Activated B cell treated with CpG ODN at 0.5 μM for 24 hours (primary cell): ENCODE measurements around the gene PAEP. TPM values are rescaled to one million over a fixed set of nuclear protein-coding genes. Genes with fewer than 3 reads are reported as not detected.

ENCODE experiments used
- ATAC-seq: fragments of 200-7000 bp; cut with Tn5 transposase; one replicate; pipeline ENCODE4 v1.10.0; 2021; ENCODE audit warnings: low read depth, mild to moderate bottlenecking, moderate library complexity
- CTCF ChIA-PET: fragments of 350-600 bp; sonication (Branson Sonifier 250); formaldehyde crosslinking; loops from one replicate; lab custom pipeline; 2021; ENCODE audit warnings: antibody characterized with exemption; lab: Charles Lee
- POLR2A ChIA-PET: fragments of 350-600 bp; sonication (Branson Sonifier 250); formaldehyde crosslinking; loops from one replicate; lab custom pipeline; 2021; ENCODE audit warnings: antibody characterized with exemption; lab: Charles Lee
- DNase-seq: peaks from one replicate; pipeline ENCODE4 v3.0.0; 2022
- H3K27ac Mint-ChIP-seq: one replicate; pipeline ENCODE4 v1.8.0; 2020; ENCODE audit warnings: mixed read lengths
- H3K27me3 Mint-ChIP-seq: one replicate; pipeline ENCODE4 v1.8.0; 2021; ENCODE audit warnings: mixed read lengths
- H3K36me3 Mint-ChIP-seq: one replicate; pipeline ENCODE4 v1.8.0; 2021; ENCODE audit warnings: low read depth, mixed read lengths
- H3K4me1 Mint-ChIP-seq: one replicate; pipeline ENCODE4 v1.8.0; 2021; ENCODE audit warnings: mixed read lengths
- H3K4me3 Mint-ChIP-seq: one replicate; pipeline ENCODE4 v1.8.0; 2020; ENCODE audit warnings: mild to moderate bottlenecking, mixed read lengths
- H3K9me3 Mint-ChIP-seq: one replicate; pipeline ENCODE4 v1.8.0; 2020; ENCODE audit warnings: mixed read lengths
- CTCF ChIP-seq: fragments of 200-600 bp; IDR thresholded peaks from one replicate; pipeline ENCODE4 v1.8.0; 2022; ENCODE audit warnings: antibody characterized with exemption, mild to moderate bottlenecking
- intact Hi-C: fragments of 100-400 bp; cut with micrococcal nuclease; formaldehyde crosslinking; loops from one replicate; pipeline ENCODE4 v1.15.1; 2024
- total RNA-seq: library from RNA; stranded (reverse); gene quantifications from 2 replicates; pipeline ENCODE4 v1.2.3, GENCODE V29; 2022

The PAEP gene
- total RNA-seq, 1 donor from 2014 or later, result not detected

GRCh38 chr9:135551456-135551855 is 10.1 kb upstream of the PAEP start:
- H3K27ac Mint-ChIP-seq, result no peak overlapping the region
- TF ChIP-seq CTCF, result no peak
- CTCF ChIA-PET, result no interaction called here
- ATAC-seq, result no peak
- no peak overlapping the region for H3K4me3 Mint-ChIP-seq
- DNase-seq, result no peak
- POLR2A ChIA-PET, result interaction anchor here (0.6 kb wide), 1 partner anchor 414 kb away, joined by 7 read pairs; no protein-coding TSS in a partner anchor
- H3K9me3 Mint-ChIP-seq, result no peaks in the 10 kb centered on the region
- no peaks in the 10 kb centered on the region for H3K27me3 Mint-ChIP-seq
- intact Hi-C loops, result no loop called here
- H3K4me1 Mint-ChIP-seq, result no peaks in the 10 kb centered on the region
- no peaks in the 10 kb centered on the region for H3K36me3 Mint-ChIP-seq

GRCh38 chr9:135552021-135552697 is 9.4 kb upstream of the PAEP start:
- Mint-ChIP-seq H3K9me3 (no peaks in the 10 kb centered on the region), H3K4me1 (no peaks in the 10 kb centered on the region), H3K36me3 (no peaks in the 10 kb centered on the region), H3K27me3 (no peaks in the 10 kb centered on the region), H3K4me3 (no peak overlapping the region), H3K27ac (no peak overlapping the region)
- intact Hi-C loops, result no loop called here
- TF ChIP-seq CTCF, result no peak
- DNase-seq (no peak), ATAC-seq (no peak)
- CTCF ChIA-PET, result no interaction called here
- POLR2A ChIA-PET, result interaction anchor here (0.6 kb wide), 1 partner anchor 415 kb away, joined by 7 read pairs; no protein-coding TSS in a partner anchor

- ChIA-PET POLR2A (no interaction called here), CTCF (no interaction called here)
- H3K27ac Mint-ChIP-seq, result no peak overlapping the region
- ATAC-seq (no peak), DNase-seq (no peak)
- no peaks in the 10 kb centered on the region for H3K9me3 Mint-ChIP-seq
- no peak overlapping the region for H3K4me3 Mint-ChIP-seq
- H3K4me1 Mint-ChIP-seq, result no peaks in the 10 kb centered on the region
- TF ChIP-seq CTCF, result no peak
- H3K27me3 Mint-ChIP-seq, result no peaks in the 10 kb centered on the region
- intact Hi-C loops, result no loop called here
- H3K36me3 Mint-ChIP-seq, result no peaks in the 10 kb centered on the region
Measured at GRCh38 chr9:135552698-135553171, 8.8 kb upstream of the PAEP start.

- peaks cover 5% of the 10 kb centered on the region for H3K27me3 Mint-ChIP-seq
- no peak for ATAC-seq
Measured at GRCh38 chr9:135554718-135555117, 6.8 kb upstream of the PAEP start.

GRCh38 chr9:135555203-135555602 is 6.4 kb upstream of the PAEP start:
- TF ChIP-seq CTCF, result no peak
- Mint-ChIP-seq H3K36me3 (no peaks in the 10 kb centered on the region), H3K4me1 (no peaks in the 10 kb centered on the region), H3K9me3 (no peaks in the 10 kb centered on the region), H3K27me3 (peaks cover 7% of the 10 kb centered on the region), H3K27ac (no peak overlapping the region), H3K4me3 (no peak overlapping the region)
- intact Hi-C loops, result no loop called here
- POLR2A ChIA-PET, result no interaction called here
- ATAC-seq, result no peak
- CTCF ChIA-PET, result no interaction called here
- DNase-seq, result no peak

More at GRCh38 chr9:135554718-135555117, 6.8 kb upstream of the PAEP start:
- H3K36me3 Mint-ChIP-seq, result no peaks in the 10 kb centered on the region
- H3K4me3 Mint-ChIP-seq, result no peak overlapping the region
- POLR2A ChIA-PET, result no interaction called here
- no peaks in the 10 kb centered on the region for H3K4me1 Mint-ChIP-seq
- CTCF ChIA-PET, result no interaction called here
- intact Hi-C loops, result no loop called here
- no peak overlapping the region for H3K27ac Mint-ChIP-seq
- DNase-seq, result no peak
- TF ChIP-seq CTCF, result no peak
- H3K9me3 Mint-ChIP-seq, result no peaks in the 10 kb centered on the region
